HFF-Myc (cell line): ENCODE data around the gene ARHGAP25.
A peak's percentile ranks its signal among the peaks of the same experiment; 100 is the strongest.

Experiments used
- DNase-seq: peaks from one replicate; pipeline ENCODE4 v3.0.0-alpha.2; 2011; ENCODE audit warnings: low read depth; ENCODE audit errors: extremely low read depth
- H3K4me3 ChIP-seq: replicated peaks from 2 replicates; pipeline ENCODE4 v1.5.1; 2011; ENCODE audit warnings: low read depth, mild to moderate bottlenecking, control low read depth, low read length
- TF ChIP-seq, protein P1 (sequence below): IDR thresholded peaks from 2 replicates; pipeline ENCODE4 v1.5.1; 2012; ENCODE audit warnings: mild to moderate bottlenecking, low read depth, low read length, control low read depth; ENCODE audit errors: missing control alignments

ARHGAP25 gene

DNA sequence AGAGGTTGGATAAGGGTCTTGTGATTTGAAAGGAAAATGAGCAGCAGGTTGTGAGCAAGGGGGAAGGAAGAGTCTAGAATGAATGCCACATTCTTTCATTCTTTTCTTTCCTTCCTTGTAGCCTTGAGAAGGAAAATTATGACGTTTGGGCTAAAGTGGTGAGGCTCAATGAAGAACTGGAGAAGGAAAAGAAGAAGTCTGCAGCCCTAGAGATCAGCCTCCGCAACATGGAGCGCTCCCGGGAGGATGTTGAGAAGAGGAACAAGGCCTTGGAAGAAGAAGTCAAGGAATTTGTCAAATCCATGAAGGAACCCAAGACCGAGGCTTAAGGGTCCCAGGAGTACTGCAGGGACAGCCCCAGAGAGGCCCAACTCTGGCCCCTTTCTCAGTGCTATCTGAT is 91.3 kb downstream of the ARHGAP25 start:
- no peak for DNase-seq
- TF ChIP-seq, protein P1, sequence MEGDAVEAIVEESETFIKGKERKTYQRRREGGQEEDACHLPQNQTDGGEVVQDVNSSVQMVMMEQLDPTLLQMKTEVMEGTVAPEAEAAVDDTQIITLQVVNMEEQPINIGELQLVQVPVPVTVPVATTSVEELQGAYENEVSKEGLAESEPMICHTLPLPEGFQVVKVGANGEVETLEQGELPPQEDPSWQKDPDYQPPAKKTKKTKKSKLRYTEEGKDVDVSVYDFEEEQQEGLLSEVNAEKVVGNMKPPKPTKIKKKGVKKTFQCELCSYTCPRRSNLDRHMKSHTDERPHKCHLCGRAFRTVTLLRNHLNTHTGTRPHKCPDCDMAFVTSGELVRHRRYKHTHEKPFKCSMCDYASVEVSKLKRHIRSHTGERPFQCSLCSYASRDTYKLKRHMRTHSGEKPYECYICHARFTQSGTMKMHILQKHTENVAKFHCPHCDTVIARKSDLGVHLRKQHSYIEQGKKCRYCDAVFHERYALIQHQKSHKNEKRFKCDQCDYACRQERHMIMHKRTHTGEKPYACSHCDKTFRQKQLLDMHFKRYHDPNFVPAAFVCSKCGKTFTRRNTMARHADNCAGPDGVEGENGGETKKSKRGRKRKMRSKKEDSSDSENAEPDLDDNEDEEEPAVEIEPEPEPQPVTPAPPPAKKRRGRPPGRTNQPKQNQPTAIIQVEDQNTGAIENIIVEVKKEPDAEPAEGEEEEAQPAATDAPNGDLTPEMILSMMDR = no peak
- H3K4me3 ChIP-seq = no peak overlapping the region

DNA sequence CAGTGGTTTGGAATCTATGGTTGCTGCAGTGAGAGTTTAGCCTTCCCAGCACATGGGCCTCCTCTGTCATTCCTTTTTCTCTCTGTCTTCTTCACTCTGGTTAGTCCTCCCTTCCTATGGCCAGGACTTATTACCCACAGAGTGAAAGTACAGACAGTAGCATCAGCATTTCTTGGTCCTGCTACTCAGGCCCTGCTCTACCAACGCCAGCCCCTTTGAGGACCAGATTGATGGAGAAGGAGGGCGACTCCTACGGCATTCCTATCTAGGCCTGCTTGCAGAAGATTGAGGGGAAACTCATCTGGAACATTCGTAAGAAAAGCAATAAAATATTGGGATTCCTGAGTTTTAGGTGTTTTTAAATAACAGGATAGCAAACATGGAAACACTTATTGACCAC is 93.1 kb downstream of the ARHGAP25 start:
- TF ChIP-seq, protein P1 = no peak
- no peak for DNase-seq
- no peak overlapping the region for H3K4me3 ChIP-seq

DNA sequence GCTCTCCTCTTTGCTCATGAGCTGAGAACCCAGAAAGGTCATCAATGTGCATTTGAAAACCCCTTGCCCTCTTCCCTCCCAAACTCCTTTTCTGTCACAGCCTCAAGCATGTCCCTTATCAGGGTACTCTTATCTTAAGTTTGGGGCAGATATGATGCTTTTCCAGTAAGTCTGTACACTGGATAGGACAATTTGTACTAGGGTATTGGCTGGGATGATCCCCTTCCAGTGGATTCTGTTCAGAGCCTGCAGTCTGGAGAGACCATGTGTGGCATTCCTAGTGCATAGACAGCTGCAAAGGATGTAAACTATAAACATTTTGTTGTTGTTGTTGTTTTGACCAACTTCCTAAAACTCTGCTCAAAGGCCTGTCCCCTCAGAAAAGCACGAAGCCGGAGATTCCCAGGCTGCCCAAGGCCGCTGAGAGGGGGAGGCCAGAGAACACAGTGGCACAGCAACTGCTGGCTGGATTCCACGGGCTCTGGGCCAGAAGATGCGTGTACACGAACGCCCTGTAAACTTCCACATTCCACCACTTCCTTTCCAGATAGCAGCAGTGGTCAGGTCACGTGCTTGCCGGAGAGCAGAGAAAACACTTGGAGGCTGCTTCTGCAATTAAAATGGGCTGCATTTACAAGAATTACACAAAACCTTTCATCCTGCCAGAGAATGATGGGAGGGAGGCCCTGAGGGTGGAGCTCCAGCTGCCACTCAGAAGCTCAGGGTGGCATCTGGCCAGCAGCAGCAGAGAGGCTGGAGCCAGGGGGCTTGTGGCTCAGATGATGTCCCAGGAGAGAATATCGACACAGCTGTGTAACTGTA is 94.5 kb downstream of the ARHGAP25 start:
- peak; percentile 95 for DNase-seq
- TF ChIP-seq, protein P1 = no peak
- no peak overlapping the region for H3K4me3 ChIP-seq

DNA sequence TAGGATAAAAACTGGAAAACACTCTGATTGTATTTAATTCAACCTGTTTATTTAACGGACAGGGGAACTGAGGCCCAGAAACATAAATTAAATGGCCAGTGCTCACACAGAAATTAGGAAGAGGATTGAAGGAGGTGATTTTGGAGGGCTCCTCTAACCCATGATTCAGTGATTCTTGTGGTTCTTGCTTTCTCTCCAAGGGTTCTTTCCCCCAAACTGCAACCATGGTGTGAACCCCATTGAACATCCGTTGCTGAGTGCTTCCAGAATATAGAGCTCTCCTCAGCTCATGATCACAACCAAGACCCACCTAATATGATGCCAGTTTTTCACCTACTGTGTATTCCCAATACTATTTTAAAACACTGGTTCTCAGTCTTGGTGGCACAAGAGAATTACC is 95.1 kb downstream of the ARHGAP25 start:
- H3K4me3 ChIP-seq = no peak overlapping the region
- TF ChIP-seq, protein P1 = no peak
- DNase-seq = no peak

DNA sequence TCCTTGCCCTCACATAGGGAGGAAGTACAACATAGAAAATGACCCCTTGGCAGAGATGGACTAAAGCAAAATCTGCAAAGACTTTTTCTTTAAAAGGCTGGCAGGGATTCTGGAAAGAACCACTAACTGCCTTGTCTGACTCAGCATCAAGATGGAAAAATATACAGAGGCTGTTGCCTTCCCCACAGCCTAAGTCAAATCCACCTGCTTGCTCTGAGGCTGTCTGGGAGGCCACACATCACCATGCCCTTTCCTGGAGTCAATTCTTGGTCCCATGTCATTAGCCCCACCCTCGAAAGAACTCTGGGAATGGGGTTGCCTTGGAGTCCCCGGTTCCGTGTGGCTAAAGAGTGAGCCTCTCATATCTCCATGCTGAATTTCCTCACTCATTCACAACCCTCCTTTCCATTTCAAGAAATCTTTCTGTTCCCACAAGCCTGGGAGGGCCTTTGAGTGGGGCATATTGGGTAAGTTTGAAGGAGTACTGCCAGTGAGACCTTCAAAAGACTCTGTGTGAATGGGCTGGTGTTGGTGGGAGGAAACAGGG is 97.1 kb downstream of the ARHGAP25 start:
- TF ChIP-seq, protein P1 = no peak
- no peak for DNase-seq
- no peak overlapping the region for H3K4me3 ChIP-seq

DNA sequence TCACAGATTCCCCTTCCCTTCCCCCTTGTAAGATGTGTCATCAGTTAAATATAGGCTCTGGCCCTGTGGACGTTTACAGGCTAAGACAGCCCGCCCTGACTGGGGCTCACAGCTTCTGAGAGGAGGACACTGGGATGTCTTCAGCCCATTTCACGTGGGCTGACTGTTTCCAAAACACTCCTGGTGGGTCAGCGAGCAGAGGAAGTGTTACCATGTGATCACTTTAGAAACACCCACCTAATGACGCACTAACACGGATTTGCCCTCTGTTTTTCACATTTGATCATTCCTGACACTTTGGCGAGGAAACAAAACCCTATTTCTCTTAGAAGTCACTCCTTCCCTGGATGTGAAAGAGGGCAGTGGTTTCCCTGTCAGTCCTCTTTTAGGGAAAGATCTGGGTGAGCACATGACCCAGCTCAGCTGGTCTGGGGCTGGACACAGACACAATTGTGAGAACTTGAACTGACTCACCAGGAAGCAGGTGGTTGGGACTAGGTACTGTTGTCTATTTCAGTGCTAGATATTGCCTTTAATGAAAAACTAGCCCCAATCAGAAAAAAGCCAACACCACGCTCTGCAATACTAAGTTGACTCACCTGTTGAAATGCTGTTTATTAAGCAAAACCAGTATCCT is 97.7 kb downstream of the ARHGAP25 start:
- no peak for DNase-seq
- no peak overlapping the region for H3K4me3 ChIP-seq
- TF ChIP-seq, protein P1 = no peak
